PC-9 (cell line): ENCODE results near the gene TP53I3. TPM values are rescaled to one million over a fixed set of nuclear protein-coding genes. Genes with fewer than 3 reads are reported as not detected.

Experiments
- BruUV-seq: library from RNA; stranded (reverse); fragments of 400-500 nt; replicated peaks from 2 replicates; lab custom pipeline; 2021; lab: Mats Ljungman, UMichigan
- CTCF ChIA-PET: fragments of 300-600 bp; sonication (Branson Sonifier 250); formaldehyde crosslinking; loops from one replicate; lab custom pipeline; 2022; ENCODE audit warnings: antibody characterized with exemption; lab: Charles Lee
- POLR2A ChIA-PET: fragments of 300-600 bp; sonication (Branson Sonifier 250); formaldehyde crosslinking; loops from one replicate; lab custom pipeline; 2022; ENCODE audit warnings: antibody characterized with exemption; ENCODE audit not compliant: unreplicated experiment; lab: Charles Lee
- DNase-seq, 2 experiments: peaks; one replicate each; pipeline versions ENCODE4 v3.0.0 to v3.0.0-alpha.2; 2015 to 2022; ENCODE audit warnings: mixed read lengths in 1 of 2
- H2AFZ ChIP-seq: fragments of 200-600 bp; sonication (generic); 2 replicates; pipeline ENCODE4 v1.8.1; 2017; ENCODE audit warnings: antibody characterized with exemption
- H3F3A ChIP-seq: fragments of 200-600 bp; sonication (generic); 2 replicates; pipeline ENCODE4 v1.8.1; 2017; ENCODE audit warnings: antibody characterized with exemption, mild to moderate bottlenecking, low read depth; ENCODE audit not compliant: insufficient read depth
- H3K27ac ChIP-seq: fragments of 200-600 bp; sonication (generic); 2 replicates; pipeline ENCODE4 v1.6.1; 2016; ENCODE audit warnings: mixed run types
- H3K27me3 ChIP-seq: fragments of 200-600 bp; sonication (generic); 2 replicates; pipeline ENCODE4 v1.6.1; 2016; ENCODE audit warnings: low read depth, mixed run types; ENCODE audit not compliant: insufficient read depth
- H3K36me3 ChIP-seq: fragments of 200-600 bp; sonication (generic); 2 replicates; pipeline ENCODE4 v1.6.1; 2016; ENCODE audit warnings: low read depth, mixed run types
- H3K4me1 ChIP-seq: fragments of 200-600 bp; sonication (generic); replicated peaks from 2 replicates; pipeline ENCODE4 v1.6.1; 2016; ENCODE audit warnings: mixed run types; ENCODE audit not compliant: insufficient read depth
- H3K4me2 ChIP-seq: fragments of 200-600 bp; sonication (generic); 2 replicates; pipeline ENCODE4 v1.6.1; 2017; ENCODE audit warnings: mixed run types
- H3K4me3 ChIP-seq: fragments of 200-600 bp; sonication (generic); 2 replicates; pipeline ENCODE4 v1.6.1; 2016; ENCODE audit warnings: mixed run types
- H3K79me2 ChIP-seq: fragments of 200-600 bp; sonication (generic); 2 replicates; pipeline ENCODE4 v1.6.1; 2017; ENCODE audit warnings: low read depth, mixed run types
- H3K9me2 ChIP-seq: fragments of 200-600 bp; sonication (generic); 2 replicates; pipeline ENCODE4 v1.8.1; 2017; ENCODE audit warnings: mild to moderate bottlenecking; ENCODE audit not compliant: insufficient read depth
- H3K9me3 ChIP-seq: fragments of 200-600 bp; sonication (generic); 2 replicates; pipeline ENCODE4 v1.8.1; 2016; ENCODE audit warnings: low read depth; ENCODE audit not compliant: insufficient read depth
- H4K20me1 ChIP-seq: fragments of 200-600 bp; sonication (generic); 2 replicates; pipeline ENCODE4 v1.8.1; 2017; ENCODE audit not compliant: insufficient read depth
- EZH2 ChIP-seq: fragments of 200-600 bp; sonication (generic); IDR thresholded peaks from 2 replicates; pipeline ENCODE4 v1.8.0; 2017; ENCODE audit warnings: antibody characterized with exemption, low read depth
- intact Hi-C: fragments of 100-400 bp; cut with micrococcal nuclease; formaldehyde crosslinking; loops from one replicate; pipeline ENCODE4 v1.10.0; 2022; ENCODE audit not compliant: unreplicated experiment
- total RNA-seq: library from RNA; stranded (reverse); gene quantifications from 2 replicates; pipeline ENCODE4 v1.2.3, GENCODE V29; 2021
- TF ChIP-seq, protein P1 (sequence below): fragments of 200-600 bp; sonication (generic); conservative IDR thresholded peaks from 2 replicates; pipeline ENCODE4 v1.6.1; 2017; ENCODE audit warnings: mixed run types, antibody characterized with exemption, mild to moderate bottlenecking, moderate library complexity

The TP53I3 gene
- total RNA-seq, 1 experiment from 2014 or later = 22.9 TPM

DNA sequence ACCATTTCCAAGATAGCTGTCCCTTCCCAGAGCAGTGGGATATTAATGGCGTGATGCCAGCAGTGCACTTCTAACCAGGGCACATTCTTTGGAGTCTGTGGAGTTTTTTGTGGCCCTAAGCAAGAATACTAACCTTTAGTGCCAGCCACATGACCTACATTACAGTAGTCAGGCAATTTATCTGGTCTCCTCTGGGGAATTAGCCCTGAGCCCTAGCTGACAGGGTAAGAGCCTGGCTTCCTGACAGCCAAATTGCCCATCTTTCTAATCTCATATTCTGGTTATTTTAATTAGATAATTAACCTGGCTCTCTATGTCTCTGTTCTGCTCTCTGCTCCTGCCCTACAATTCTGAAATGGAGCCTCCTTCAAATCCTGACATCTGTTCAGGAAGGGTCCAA, 33.3 kb upstream of the TP53I3 start:
- H2AFZ ChIP-seq = no peak overlapping the region
- TF ChIP-seq EZH2 = no peak
- TF ChIP-seq, protein P1, sequence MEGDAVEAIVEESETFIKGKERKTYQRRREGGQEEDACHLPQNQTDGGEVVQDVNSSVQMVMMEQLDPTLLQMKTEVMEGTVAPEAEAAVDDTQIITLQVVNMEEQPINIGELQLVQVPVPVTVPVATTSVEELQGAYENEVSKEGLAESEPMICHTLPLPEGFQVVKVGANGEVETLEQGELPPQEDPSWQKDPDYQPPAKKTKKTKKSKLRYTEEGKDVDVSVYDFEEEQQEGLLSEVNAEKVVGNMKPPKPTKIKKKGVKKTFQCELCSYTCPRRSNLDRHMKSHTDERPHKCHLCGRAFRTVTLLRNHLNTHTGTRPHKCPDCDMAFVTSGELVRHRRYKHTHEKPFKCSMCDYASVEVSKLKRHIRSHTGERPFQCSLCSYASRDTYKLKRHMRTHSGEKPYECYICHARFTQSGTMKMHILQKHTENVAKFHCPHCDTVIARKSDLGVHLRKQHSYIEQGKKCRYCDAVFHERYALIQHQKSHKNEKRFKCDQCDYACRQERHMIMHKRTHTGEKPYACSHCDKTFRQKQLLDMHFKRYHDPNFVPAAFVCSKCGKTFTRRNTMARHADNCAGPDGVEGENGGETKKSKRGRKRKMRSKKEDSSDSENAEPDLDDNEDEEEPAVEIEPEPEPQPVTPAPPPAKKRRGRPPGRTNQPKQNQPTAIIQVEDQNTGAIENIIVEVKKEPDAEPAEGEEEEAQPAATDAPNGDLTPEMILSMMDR = no peak
- no peaks in the 10 kb centered on the region for H3K36me3 ChIP-seq
- H3K4me1 ChIP-seq = peaks cover under 1% of the 10 kb centered on the region; the same call in 1 of the 2 replicates
- peaks cover 20% of the 10 kb centered on the region; the same call in 1 of the 2 replicates for H3F3A ChIP-seq
- H3K79me2 ChIP-seq = no peaks in the 10 kb centered on the region
- CTCF ChIA-PET = no interaction called here
- no peak overlapping the region for H3K4me3 ChIP-seq
- no peak overlapping the region for H3K4me2 ChIP-seq
- intact Hi-C loops = no loop called here
- POLR2A ChIA-PET = no interaction called here
- no peaks in the 10 kb centered on the region for H4K20me1 ChIP-seq
- no peak for DNase-seq
- BruUV-seq = no TSS peak
- no peaks in the 10 kb centered on the region for H3K9me2 ChIP-seq
- H3K27me3 ChIP-seq = no peaks in the 10 kb centered on the region
- no peak overlapping the region for H3K27ac ChIP-seq
- H3K9me3 ChIP-seq = peaks cover 14% of the 10 kb centered on the region; the same call in 1 of the 2 replicates

DNA sequence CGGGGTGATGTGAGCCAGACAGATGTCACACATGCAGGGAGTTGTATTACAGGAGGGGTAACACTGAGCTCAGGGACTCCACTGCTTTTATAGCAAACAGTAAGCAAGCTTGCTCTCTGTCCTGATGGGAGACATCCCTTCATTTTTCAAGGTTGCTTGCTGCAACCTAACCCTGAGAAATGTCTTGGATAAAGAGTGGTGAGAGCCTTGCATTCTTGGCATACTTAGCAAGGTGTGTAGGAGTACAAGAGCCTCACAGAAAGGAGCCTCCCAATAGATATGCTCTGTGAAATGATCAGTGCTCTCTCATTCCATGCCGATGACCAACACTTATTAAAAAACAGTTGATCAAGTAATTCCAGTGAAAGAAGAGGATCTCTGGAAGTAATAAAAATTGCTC, 30.4 kb upstream of the TP53I3 start:
- Histone ChIP-seq H3K4me1 (peaks cover 29% of the 10 kb centered on the region), H3K9me2 (no peaks in the 10 kb centered on the region), H3F3A (peaks cover 29% of the 10 kb centered on the region), H3K27ac (no peak overlapping the region), H3K27me3 (no peaks in the 10 kb centered on the region), H2AFZ (no peak overlapping the region), H3K9me3 (peaks cover 16% of the 10 kb centered on the region; the same call in 1 of the 2 replicates), H3K79me2 (no peaks in the 10 kb centered on the region), H3K4me3 (no peak overlapping the region), H3K36me3 (no peaks in the 10 kb centered on the region), H3K4me2 (no peak overlapping the region), H4K20me1 (no peaks in the 10 kb centered on the region)
- CTCF ChIA-PET = no interaction called here
- no TSS peak for BruUV-seq
- peak in 1 of 2 experiments; percentile 46 for DNase-seq
- intact Hi-C loops = no loop called here
- TF ChIP-seq, protein P1 = no peak
- TF ChIP-seq EZH2 = no peak
- POLR2A ChIA-PET = no interaction called here

GRCh38 chr2:24111407-24111901, 26.8 kb upstream of the TP53I3 start:
- Histone ChIP-seq H3K27ac (peak overlapping the region; percentile 92), H4K20me1 (no peaks in the 10 kb centered on the region), H3K4me3 (no peak overlapping the region), H3K79me2 (no peaks in the 10 kb centered on the region), H3K9me3 (peaks cover 31% of the 10 kb centered on the region), H3K36me3 (no peaks in the 10 kb centered on the region), H3K9me2 (no peaks in the 10 kb centered on the region), H3K27me3 (no peaks in the 10 kb centered on the region), H2AFZ (peak overlapping the region; percentile 59; the same call in 1 of the 2 replicates), H3F3A (peaks cover 30% of the 10 kb centered on the region), H3K4me2 (peak overlapping the region; percentile 64), H3K4me1 (peaks cover 45% of the 10 kb centered on the region)
- TF ChIP-seq, protein P1 = no peak
- no peak for TF ChIP-seq EZH2
- peak; percentile 49 to 87 for DNase-seq
- POLR2A ChIA-PET = interaction anchor here (0.5 to 1.8 kb wide), 7 partner anchors 11 to 115 kb away, joined by 4 to 60 read pairs (median 9); partner anchors contain the start of genes PFN4, SF3B6 and TP53I3
- BruUV-seq = no TSS peak
- CTCF ChIA-PET = interaction anchor here (0.6 to 0.9 kb wide), 3 partner anchors 27 to 184 kb away, joined by 3 to 6 read pairs (median 5); partner anchors contain the start of gene TP53I3
- intact Hi-C loops = loop anchor here (1.0 kb wide), 1 partner anchor 35 kb away; the partner anchor contains the start of gene SF3B6
